ENCODE results near the gene SCARB1. TPM values are rescaled to one million over a fixed set of nuclear protein-coding genes. Genes with fewer than 3 reads are reported as not detected.

SCARB1 gene
- total RNA-seq, 1 donor from 2014 or later: 7.1 TPM

GRCh38 chr12:124827588-124828184, 36.0 kb downstream of the SCARB1 start:
- intact Hi-C loops (cut with micrococcal nuclease): no loop called here

DNA sequence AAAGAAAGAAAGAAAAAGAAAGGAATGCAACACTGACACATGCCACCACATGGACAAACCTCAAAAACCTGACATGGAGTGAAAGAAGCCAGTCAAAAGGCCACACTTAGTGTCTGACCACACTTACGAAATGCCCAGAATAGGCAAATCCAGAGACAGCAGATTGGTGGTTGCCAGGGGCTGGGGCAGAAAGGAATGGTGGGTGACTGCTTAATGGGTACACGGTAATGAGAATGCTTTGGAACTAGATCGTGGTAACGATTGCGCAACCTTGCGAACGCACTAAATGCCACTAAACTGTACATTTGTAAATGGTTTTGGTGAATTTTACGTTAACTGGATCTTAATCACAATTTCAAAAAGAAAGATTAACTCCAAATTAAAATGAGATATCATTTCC, 39.5 kb downstream of the SCARB1 start:
- intact Hi-C loops (cut with micrococcal nuclease): no loop called here

GRCh38 chr12:124823272-124823970, 40.2 kb downstream of the SCARB1 start:
- intact Hi-C loops (cut with micrococcal nuclease): no loop called here

DNA sequence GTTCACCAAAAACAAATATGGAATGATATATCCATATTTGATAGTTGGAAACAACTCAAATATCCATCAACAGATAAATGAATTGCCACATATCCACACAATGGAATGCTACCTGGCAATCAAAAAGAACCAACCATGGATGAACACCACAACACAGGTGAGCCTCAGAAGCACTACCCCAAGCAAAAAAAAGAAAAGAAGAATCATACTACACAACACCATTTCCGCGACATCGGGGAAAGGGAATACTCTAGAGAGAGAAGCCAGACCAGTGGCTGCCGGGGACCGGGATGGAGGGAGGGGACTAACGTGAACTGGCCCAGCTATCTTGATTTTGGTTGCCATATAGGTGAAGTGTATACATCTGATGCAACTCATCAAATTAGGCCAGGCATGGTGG, 41.4 kb downstream of the SCARB1 start:
- intact Hi-C loops (cut with micrococcal nuclease): no loop called here

DNA sequence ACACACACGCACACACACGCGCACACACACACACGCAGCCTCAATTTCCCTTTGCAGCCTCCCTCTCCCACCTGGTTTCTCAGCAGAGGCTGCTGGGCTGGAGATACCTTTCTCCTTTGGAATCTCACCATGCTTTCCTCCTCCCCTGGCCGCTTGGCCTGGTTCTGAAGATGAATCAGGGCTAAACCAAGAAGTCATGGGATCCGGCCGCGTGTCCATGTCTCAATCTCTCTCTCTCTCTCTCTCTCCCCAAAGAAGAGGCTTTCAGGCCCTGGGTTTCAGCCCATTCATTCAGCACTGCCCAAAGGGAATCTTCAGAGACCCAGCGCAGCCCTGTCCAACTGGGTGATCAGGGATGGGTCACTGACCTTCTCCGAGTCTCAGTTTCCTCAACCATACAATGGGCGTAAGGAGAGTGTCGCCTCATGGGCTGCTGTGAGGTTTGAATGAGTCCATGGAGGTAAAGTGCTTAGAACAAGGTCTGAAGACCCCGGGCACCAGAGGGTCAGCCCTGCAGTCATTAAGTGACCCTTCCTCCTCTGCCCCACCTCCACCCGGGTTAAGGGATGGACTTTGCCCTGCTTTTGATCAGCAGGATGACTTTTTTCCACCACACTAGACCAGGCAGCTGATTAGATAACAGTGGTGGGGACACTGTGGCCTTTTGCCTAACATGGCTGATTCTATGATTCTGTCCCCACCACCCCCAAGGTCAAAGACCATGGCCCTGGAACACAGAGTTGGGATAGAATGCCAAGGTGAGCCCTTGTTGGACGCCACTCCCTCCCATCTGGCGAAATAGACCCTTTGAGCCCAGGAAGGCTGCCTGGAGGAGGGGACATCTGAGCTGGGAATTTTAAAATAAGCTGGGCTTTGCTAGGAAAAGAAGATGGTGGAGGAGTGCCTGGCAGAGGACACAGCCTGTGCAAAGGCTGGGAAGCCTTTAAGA, 42.1 kb downstream of the SCARB1 start:
- intact Hi-C loops (cut with micrococcal nuclease): no loop called here

DNA sequence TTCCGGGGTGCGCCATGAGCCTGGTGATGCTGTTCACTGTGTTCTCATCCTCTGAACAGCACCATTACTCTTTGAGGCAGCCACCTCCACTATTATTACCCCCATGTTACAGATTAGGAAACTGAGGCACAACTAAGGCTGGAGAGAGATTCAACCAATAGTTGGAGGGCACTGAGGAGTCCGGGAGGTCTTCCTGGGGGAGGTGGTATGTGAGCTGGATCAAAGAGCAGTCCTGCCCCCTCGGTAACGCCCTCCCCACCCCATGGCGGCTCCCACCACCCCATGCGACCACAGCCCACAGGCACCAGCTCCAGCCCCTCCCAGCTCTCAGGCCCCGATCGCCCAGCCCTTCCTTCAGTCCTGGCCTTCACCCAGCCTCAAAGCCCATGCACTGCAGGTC, 43.5 kb downstream of the SCARB1 start:
- intact Hi-C loops (cut with micrococcal nuclease): no loop called here

- intact Hi-C loops (cut with micrococcal nuclease): no loop called here
Measured at GRCh38 chr12:124819525-124819924, 44.1 kb downstream of the SCARB1 start.

DNA sequence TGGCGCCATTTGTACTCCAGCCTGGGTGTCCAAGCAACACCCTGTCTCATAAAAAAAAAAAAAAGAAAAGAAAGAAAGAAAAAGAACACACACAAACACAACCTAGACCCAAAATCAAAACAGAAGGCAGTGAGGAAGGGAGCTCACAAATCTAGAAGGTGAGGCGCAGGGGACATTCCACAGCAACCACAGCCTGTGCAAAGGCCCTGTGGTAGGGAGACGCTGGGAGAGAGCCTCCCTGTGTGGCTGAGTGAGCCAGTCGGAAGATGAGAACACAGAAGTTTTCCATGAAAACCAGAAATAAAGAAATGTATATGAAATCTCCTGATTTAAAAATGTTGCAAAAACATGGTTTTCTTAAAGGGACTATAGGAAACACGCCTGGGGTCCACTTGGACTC, 44.6 kb downstream of the SCARB1 start:
- intact Hi-C loops (cut with micrococcal nuclease): no loop called here

- intact Hi-C loops (cut with micrococcal nuclease): no loop called here
Measured at GRCh38 chr12:124817076-124818000, 46.3 kb downstream of the SCARB1 start.

- intact Hi-C loops (cut with micrococcal nuclease): no loop called here
Measured at GRCh38 chr12:124816295-124816854, 47.3 kb downstream of the SCARB1 start.

DNA sequence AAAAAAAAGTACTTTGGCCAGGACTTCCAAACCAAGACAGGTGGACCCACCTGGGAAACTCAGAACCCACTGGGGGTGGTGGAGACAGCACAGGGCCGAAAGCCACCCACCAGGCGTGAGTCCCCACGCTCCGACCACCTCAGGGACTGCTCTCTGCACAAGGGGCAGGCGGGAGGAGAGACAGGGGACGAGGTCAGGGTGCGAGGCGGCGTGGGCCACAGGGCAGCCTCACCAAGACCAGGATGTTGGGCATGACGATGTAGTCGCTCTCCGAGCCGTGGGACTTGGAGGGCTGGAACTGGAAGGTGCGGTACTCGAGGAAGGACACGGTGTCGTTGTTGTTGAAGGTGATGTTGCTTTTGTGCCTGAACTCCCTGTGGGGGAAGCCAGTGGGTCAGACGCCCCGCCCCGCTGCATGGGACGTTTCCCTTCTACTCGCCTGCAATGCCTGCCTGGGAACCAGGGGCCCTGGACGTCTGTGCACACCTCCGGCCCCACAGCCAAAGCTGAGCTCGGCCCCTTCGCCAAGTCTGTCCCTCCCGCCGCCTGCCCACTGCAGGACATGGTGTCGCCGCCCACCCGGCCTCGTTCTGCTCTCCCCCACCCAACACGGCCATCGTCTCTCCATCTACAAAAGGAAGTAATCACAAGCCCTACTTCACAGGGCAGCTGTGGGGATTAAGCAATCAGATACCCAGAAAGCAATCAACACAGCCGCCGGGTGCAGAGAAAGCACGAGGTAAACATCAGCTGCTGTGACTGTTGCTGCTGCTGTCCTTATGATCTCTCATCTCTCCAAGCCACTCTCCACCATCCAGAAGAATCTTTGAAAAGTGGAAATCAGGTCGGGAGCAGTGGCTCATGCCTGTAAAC, 48.7 kb downstream of the SCARB1 start:
- intact Hi-C loops (cut with micrococcal nuclease): no loop called here

DNA sequence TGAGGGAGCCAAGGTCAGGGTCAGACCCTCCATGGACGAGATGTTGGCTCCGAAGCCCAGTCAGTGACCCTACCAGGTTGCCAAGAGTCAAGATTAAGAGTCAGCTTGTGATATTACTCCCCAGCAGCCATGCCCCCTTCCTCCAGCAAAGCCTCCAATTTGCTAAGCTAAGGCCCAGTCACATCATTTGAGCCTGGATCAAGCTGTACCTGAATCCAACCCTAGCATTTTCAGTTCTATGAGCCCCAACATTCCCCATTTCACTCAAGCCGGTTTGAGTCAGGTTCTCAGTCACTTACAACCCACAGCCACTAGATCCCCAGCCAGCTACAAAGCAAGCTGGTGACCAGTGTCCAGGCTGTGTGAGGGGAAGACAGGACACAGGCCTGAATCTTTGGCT, 49.9 kb downstream of the SCARB1 start:
- intact Hi-C loops (cut with micrococcal nuclease): no loop called here

GRCh38 chr12:124812979-124813378, 50.7 kb downstream of the SCARB1 start:
- intact Hi-C loops (cut with micrococcal nuclease): no loop called here

DNA sequence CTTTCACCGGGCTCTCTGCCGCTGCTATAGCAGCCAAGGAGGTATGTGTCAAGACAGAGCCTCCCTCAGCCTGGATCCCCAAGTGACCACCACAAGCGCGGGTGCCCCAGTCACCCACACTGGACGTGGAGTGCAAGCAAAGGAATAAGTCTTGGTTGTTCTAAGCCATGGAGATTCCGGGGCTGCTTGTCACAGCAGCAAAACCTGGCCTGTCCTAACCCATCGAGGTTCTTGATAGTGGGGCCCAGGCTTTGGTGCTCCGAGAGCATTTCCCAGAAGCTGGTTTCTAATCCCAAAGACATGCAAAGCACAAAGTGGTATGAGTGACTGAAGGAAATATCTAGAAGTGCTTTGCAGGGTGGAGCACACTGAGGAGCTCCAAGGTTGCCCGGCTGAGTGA, 51.3 kb downstream of the SCARB1 start:
- intact Hi-C loops (cut with micrococcal nuclease): no loop called here

DNA sequence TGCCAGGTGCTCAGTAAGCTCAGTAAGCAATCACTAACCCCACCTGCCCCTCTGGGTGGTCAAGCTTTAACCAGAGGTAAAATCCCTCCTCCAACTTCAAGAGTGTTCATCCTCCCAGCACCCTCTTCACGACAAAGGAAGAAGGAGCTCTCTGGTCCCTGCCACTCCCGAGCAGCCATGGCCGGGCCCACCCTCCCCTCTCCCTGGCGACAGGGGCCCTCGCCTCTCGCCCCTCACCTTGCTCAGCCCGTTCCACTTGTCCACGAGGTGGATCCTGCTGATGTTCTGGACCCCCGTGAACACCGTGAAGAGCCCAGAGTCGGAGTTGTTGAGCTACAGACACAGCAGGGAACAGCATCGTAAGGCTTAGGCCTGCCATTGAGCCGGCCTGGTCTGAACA, 52.0 kb downstream of the SCARB1 start:
- intact Hi-C loops (cut with micrococcal nuclease): no loop called here

GRCh38 chr12:124809878-124810277, 53.8 kb downstream of the SCARB1 start:
- intact Hi-C loops (cut with micrococcal nuclease): no loop called here

DNA sequence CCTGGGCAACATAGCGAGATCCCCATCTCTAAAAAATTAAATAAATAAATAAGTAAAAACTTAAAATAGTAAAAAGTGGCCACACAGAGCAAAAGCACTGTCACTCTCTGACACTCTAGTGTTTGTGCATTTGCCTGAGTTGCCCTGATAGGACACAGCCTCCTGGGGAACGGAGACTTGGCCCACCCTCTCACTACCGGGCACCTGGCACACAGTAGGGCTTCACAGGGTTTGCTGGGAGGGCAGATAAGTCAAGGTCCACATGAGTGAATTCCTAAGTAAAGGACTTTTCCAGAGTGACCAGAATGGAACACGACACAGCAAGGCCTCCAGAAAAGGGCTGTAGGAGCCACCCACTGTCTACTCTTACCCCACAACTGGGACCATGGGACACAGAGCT, 54.3 kb downstream of the SCARB1 start:
- intact Hi-C loops (cut with micrococcal nuclease): no loop called here

GRCh38 chr12:124808272-124808671, 55.4 kb downstream of the SCARB1 start:
- intact Hi-C loops (cut with micrococcal nuclease): no loop called here

DNA sequence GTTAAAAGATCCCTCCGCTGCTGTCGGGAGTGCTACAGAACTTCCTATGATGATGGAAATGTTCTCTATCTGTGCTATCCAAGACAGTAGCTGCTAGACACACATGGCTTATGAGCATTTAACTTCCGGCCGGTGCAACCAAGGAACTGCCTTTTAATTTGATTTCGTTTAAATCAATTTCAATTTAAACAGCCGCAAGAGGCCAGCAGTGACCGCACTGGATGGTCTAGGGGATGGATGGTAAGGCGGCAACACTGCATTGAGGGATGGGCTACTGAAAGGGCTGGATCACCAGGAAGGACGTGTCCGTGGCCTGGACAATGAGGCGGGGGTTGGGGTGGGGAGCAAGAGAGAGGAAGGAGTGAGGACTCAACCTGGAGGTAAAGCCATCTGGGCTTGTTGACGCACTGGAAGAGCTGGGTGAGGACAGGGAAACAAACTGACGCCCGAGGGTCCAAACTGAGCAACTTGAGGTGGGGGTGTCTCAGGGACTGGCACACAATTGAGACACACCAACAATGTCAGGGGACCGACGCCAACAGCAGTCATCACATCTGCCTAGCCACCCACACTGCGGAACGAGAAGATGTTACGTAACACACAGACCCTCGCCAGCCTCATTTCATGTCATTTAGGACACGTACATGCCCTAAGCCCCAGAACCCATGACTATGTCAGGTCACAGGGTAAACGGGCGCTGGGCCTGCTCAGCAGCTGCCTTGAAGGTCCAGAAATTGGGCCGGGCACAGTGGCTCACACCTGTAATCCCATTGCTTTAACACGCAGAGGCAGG, 57.6 kb downstream of the SCARB1 start:
- intact Hi-C loops (cut with micrococcal nuclease): no loop called here
